Measurements from ENCODE around the gene DUSP10. TPM values are rescaled to one million over a fixed set of nuclear protein-coding genes. Genes with fewer than 3 reads are reported as not detected.

Gene DUSP10
- total and polyA plus RNA-seq, 12 donors = 1.8 to 9.7 (median 3.8) TPM

GRCh38 chr1:221723848-221724236 lies 18.0 kb downstream of the DUSP10 start:
- intact Hi-C loops (cut with DNase I) = no loop called here
- WGBS, 2 donors = 96 to 97% methylated on average over 3 of the region's 3 CpGs

GRCh38 chr1:221723018-221723847 lies 18.7 kb downstream of the DUSP10 start:
- peaks cover 0 to 81% (median 36%) of the 10 kb centered on the region in 9 donors for H3K4me1 ChIP-seq
- peak overlapping the region in 3 of 10 donors; percentile 2 to 18 (median 11) for H3K27ac ChIP-seq
- 82% methylated on average over 1 of the region's 1 CpG for WGBS, 2 donors
- DNase-seq = no peak
- H3K9me3 ChIP-seq = peaks cover 0 to 12% (median 0%) of the 10 kb centered on the region in 11 donors
- intact Hi-C loops (cut with DNase I) = no loop called here
- peak in 3 of 8 donors; percentile 22 to 45 (median 40) for ATAC-seq
- no peak for TF ChIP-seq CTCF (IDR thresholded peaks at IDR 0.05)
- no peak overlapping the region for H3K4me3 ChIP-seq
- no peaks in the 10 kb centered on the region for H3K36me3 ChIP-seq
- no peaks in the 10 kb centered on the region for H3K27me3 ChIP-seq

More at GRCh38 chr1:221723848-221724236, 18.0 kb downstream of the DUSP10 start:
- ATAC-seq (no peak), DNase-seq (no peak)
- no peak for TF ChIP-seq CTCF (IDR thresholded peaks at IDR 0.05)
- Histone ChIP-seq H3K9me3 (peaks cover 0 to 12% (median 0%) of the 10 kb centered on the region in 11 donors), H3K27ac (no peak overlapping the region), H3K4me3 (no peak overlapping the region), H3K4me1 (peaks cover 0 to 75% (median 30%) of the 10 kb centered on the region in 9 donors), H3K27me3 (no peaks in the 10 kb centered on the region), H3K36me3 (no peaks in the 10 kb centered on the region)

- peak in 1 of 8 donors; percentile 42 for ATAC-seq
- H3K36me3 ChIP-seq = no peaks in the 10 kb centered on the region
Measured at GRCh38 chr1:221722254-221723017, 19.5 kb downstream of the DUSP10 start.

More at GRCh38 chr1:221722254-221723017, 19.5 kb downstream of the DUSP10 start:
- no peak overlapping the region for H3K4me3 ChIP-seq
- peak overlapping the region in 2 of 10 donors; percentile 2 to 18 for H3K27ac ChIP-seq
- no peaks in the 10 kb centered on the region for H3K27me3 ChIP-seq
- intact Hi-C loops (cut with DNase I) = no loop called here
- 88 to 91% methylated on average over 3 of the region's 3 CpGs for WGBS, 2 donors
- peaks cover 0 to 87% (median 34%) of the 10 kb centered on the region in 9 donors for H3K4me1 ChIP-seq
- DNase-seq = no peak
- peaks cover 0 to 12% (median 0%) of the 10 kb centered on the region in 11 donors for H3K9me3 ChIP-seq
- no peak for TF ChIP-seq CTCF (IDR thresholded peaks at IDR 0.05)

Data from heart right ventricle (tissue), 16 donors.